ENCODE measurements around the gene ACYP2. TPM values are rescaled to one million over a fixed set of nuclear protein-coding genes. Genes with fewer than 3 reads are reported as not detected.

The ACYP2 gene
- total RNA-seq, 1 experiment from 2014 or later = 22.8 TPM

GRCh38 chr2:54077088-54077900 lies 38.1 kb upstream of the ACYP2 start:
- Histone ChIP-seq H3K27ac (ENCODE audit: low read length) (peak overlapping the region; percentile 38; the same call in 1 of the 2 replicates), H3K4me2 (ENCODE audit: low read depth, low read length, poor library complexity, severe bottlenecking) (peak overlapping the region; percentile 4)

GRCh38 chr2:54079331-54079730 lies 36.1 kb upstream of the ACYP2 start:
- Histone ChIP-seq H3K9me3 (ENCODE audit: low read length) (no peaks in the 10 kb centered on the region), H3K9me2 (replicated peaks; ENCODE audit: insufficient read depth, low read length) (no peaks in the 10 kb centered on the region), H3K4me3 (ENCODE audit: low read length) (no peak overlapping the region), H4K20me1 (ENCODE audit: insufficient read depth, low read depth, low read length) (no peaks in the 10 kb centered on the region), H3K36me3 (ENCODE audit: insufficient read depth, low read length) (no peaks in the 10 kb centered on the region), H3K79me2 (ENCODE audit: low read length) (no peaks in the 10 kb centered on the region), H2AFZ (ENCODE audit: low read length) (no peak overlapping the region), H3K4me1 (ENCODE audit: low read length) (peaks cover 18% of the 10 kb centered on the region), H3K4me2 (ENCODE audit: low read depth, low read length, poor library complexity, severe bottlenecking) (no peak overlapping the region), H3K27me3 (ENCODE audit: low read length) (no peaks in the 10 kb centered on the region), H3K9ac (ENCODE audit: low read length) (no peak overlapping the region), H3K27ac (ENCODE audit: low read length) (no peak overlapping the region)
- DNase-seq = no peak

More at GRCh38 chr2:54077088-54077900, 38.1 kb upstream of the ACYP2 start:
- peaks cover 18% of the 10 kb centered on the region for H3K4me1 ChIP-seq (ENCODE audit: low read length)
- H2AFZ ChIP-seq (ENCODE audit: low read length) = peak overlapping the region; percentile 30; the same call in 1 of the 2 replicates
- H4K20me1 ChIP-seq (ENCODE audit: insufficient read depth, low read depth, low read length) = no peaks in the 10 kb centered on the region
- H3K36me3 ChIP-seq (ENCODE audit: insufficient read depth, low read length) = no peaks in the 10 kb centered on the region
- H3K9ac ChIP-seq (ENCODE audit: low read length) = no peak overlapping the region
- no peaks in the 10 kb centered on the region for H3K79me2 ChIP-seq (ENCODE audit: low read length)
- no peaks in the 10 kb centered on the region for H3K9me2 ChIP-seq (replicated peaks; ENCODE audit: insufficient read depth, low read length)
- H3K27me3 ChIP-seq (ENCODE audit: low read length) = no peaks in the 10 kb centered on the region
- no peak for DNase-seq
- no peak overlapping the region for H3K4me3 ChIP-seq (ENCODE audit: low read length)
- no peaks in the 10 kb centered on the region for H3K9me3 ChIP-seq (ENCODE audit: low read length)

GRCh38 chr2:54081574-54081973 lies 33.8 kb upstream of the ACYP2 start:
- no peak for DNase-seq
- Histone ChIP-seq H3K4me1 (ENCODE audit: low read length) (peaks cover 30% of the 10 kb centered on the region), H3K9ac (ENCODE audit: low read length) (no peak overlapping the region), H3K27ac (ENCODE audit: low read length) (no peak overlapping the region), H3K36me3 (ENCODE audit: insufficient read depth, low read length) (no peaks in the 10 kb centered on the region), H3K9me2 (replicated peaks; ENCODE audit: insufficient read depth, low read length) (no peaks in the 10 kb centered on the region), H3K4me3 (ENCODE audit: low read length) (no peak overlapping the region), H3K9me3 (ENCODE audit: low read length) (no peaks in the 10 kb centered on the region), H4K20me1 (ENCODE audit: insufficient read depth, low read depth, low read length) (no peaks in the 10 kb centered on the region), H2AFZ (ENCODE audit: low read length) (no peak overlapping the region), H3K4me2 (ENCODE audit: low read depth, low read length, poor library complexity, severe bottlenecking) (no peak overlapping the region), H3K79me2 (ENCODE audit: low read length) (no peaks in the 10 kb centered on the region), H3K27me3 (ENCODE audit: low read length) (no peaks in the 10 kb centered on the region)

- Histone ChIP-seq H3K4me1 (ENCODE audit: low read length) (peaks cover 34% of the 10 kb centered on the region), H3K9ac (ENCODE audit: low read length) (no peak overlapping the region), H3K9me3 (ENCODE audit: low read length) (no peaks in the 10 kb centered on the region), H3K27me3 (ENCODE audit: low read length) (no peaks in the 10 kb centered on the region), H3K79me2 (ENCODE audit: low read length) (no peaks in the 10 kb centered on the region), H2AFZ (ENCODE audit: low read length) (no peak overlapping the region), H3K9me2 (replicated peaks; ENCODE audit: insufficient read depth, low read length) (no peaks in the 10 kb centered on the region), H4K20me1 (ENCODE audit: insufficient read depth, low read depth, low read length) (no peaks in the 10 kb centered on the region), H3K4me2 (ENCODE audit: low read depth, low read length, poor library complexity, severe bottlenecking) (no peak overlapping the region), H3K27ac (ENCODE audit: low read length) (no peak overlapping the region), H3K36me3 (ENCODE audit: insufficient read depth, low read length) (no peaks in the 10 kb centered on the region), H3K4me3 (ENCODE audit: low read length) (no peak overlapping the region)
- no peak for DNase-seq
These were observed 32.4 kb upstream of the ACYP2 start for GRCh38 chr2:54083021-54083420.

- Histone ChIP-seq H3K36me3 (ENCODE audit: insufficient read depth, low read length) (no peaks in the 10 kb centered on the region), H3K27me3 (ENCODE audit: low read length) (no peaks in the 10 kb centered on the region), H3K9me3 (ENCODE audit: low read length) (no peaks in the 10 kb centered on the region), H3K4me2 (ENCODE audit: low read depth, low read length, poor library complexity, severe bottlenecking) (no peak overlapping the region), H3K79me2 (ENCODE audit: low read length) (no peaks in the 10 kb centered on the region), H3K9me2 (replicated peaks; ENCODE audit: insufficient read depth, low read length) (no peaks in the 10 kb centered on the region), H2AFZ (ENCODE audit: low read length) (no peak overlapping the region), H3K4me1 (ENCODE audit: low read length) (peaks cover 38% of the 10 kb centered on the region), H3K9ac (ENCODE audit: low read length) (no peak overlapping the region), H4K20me1 (ENCODE audit: insufficient read depth, low read depth, low read length) (no peaks in the 10 kb centered on the region), H3K4me3 (ENCODE audit: low read length) (no peak overlapping the region), H3K27ac (ENCODE audit: low read length) (no peak overlapping the region)
- DNase-seq = no peak
These were observed 32.0 kb upstream of the ACYP2 start for GRCh38 chr2:54083445-54083844.

- DNase-seq = no peak
- Histone ChIP-seq H3K9ac (ENCODE audit: low read length) (no peak overlapping the region), H3K27me3 (ENCODE audit: low read length) (no peaks in the 10 kb centered on the region), H3K9me3 (ENCODE audit: low read length) (no peaks in the 10 kb centered on the region), H3K79me2 (ENCODE audit: low read length) (no peaks in the 10 kb centered on the region), H3K4me3 (ENCODE audit: low read length) (no peak overlapping the region), H4K20me1 (ENCODE audit: insufficient read depth, low read depth, low read length) (no peaks in the 10 kb centered on the region), H3K36me3 (ENCODE audit: insufficient read depth, low read length) (no peaks in the 10 kb centered on the region), H3K4me1 (ENCODE audit: low read length) (peaks cover 50% of the 10 kb centered on the region), H3K9me2 (replicated peaks; ENCODE audit: insufficient read depth, low read length) (no peaks in the 10 kb centered on the region), H3K4me2 (ENCODE audit: low read depth, low read length, poor library complexity, severe bottlenecking) (peak overlapping the region; percentile 37), H3K27ac (ENCODE audit: low read length) (peak overlapping the region; percentile 79; the same call in 1 of the 2 replicates), H2AFZ (ENCODE audit: low read length) (no peak overlapping the region)
These were observed 30.8 kb upstream of the ACYP2 start for GRCh38 chr2:54084600-54084999.

- Histone ChIP-seq H3K4me2 (ENCODE audit: low read depth, low read length, poor library complexity, severe bottlenecking) (peak overlapping the region; percentile 37), H3K27me3 (ENCODE audit: low read length) (no peaks in the 10 kb centered on the region), H3K4me1 (ENCODE audit: low read length) (peaks cover 55% of the 10 kb centered on the region), H3K9ac (ENCODE audit: low read length) (peak overlapping the region; percentile 12; the same call in 1 of the 2 replicates), H3K79me2 (ENCODE audit: low read length) (no peaks in the 10 kb centered on the region), H2AFZ (ENCODE audit: low read length) (peak overlapping the region; percentile 41; the same call in 1 of the 2 replicates), H4K20me1 (ENCODE audit: insufficient read depth, low read depth, low read length) (no peaks in the 10 kb centered on the region), H3K36me3 (ENCODE audit: insufficient read depth, low read length) (no peaks in the 10 kb centered on the region), H3K9me3 (ENCODE audit: low read length) (no peaks in the 10 kb centered on the region), H3K27ac (ENCODE audit: low read length) (peak overlapping the region; percentile 79), H3K9me2 (replicated peaks; ENCODE audit: insufficient read depth, low read length) (no peaks in the 10 kb centered on the region), H3K4me3 (ENCODE audit: low read length) (no peak overlapping the region)
- DNase-seq = peak; percentile 62
These were observed 30.3 kb upstream of the ACYP2 start for GRCh38 chr2:54085069-54085468.

GRCh38 chr2:54086157-54086556 lies 29.3 kb upstream of the ACYP2 start:
- H3K79me2 ChIP-seq (ENCODE audit: low read length) = no peaks in the 10 kb centered on the region
- H3K9ac ChIP-seq (ENCODE audit: low read length) = no peak overlapping the region
- H3K27me3 ChIP-seq (ENCODE audit: low read length) = no peaks in the 10 kb centered on the region
- H3K9me2 ChIP-seq (replicated peaks; ENCODE audit: insufficient read depth, low read length) = no peaks in the 10 kb centered on the region
- peak overlapping the region; percentile 79 for H3K27ac ChIP-seq (ENCODE audit: low read length)
- H4K20me1 ChIP-seq (ENCODE audit: insufficient read depth, low read depth, low read length) = no peaks in the 10 kb centered on the region
- peaks cover 64% of the 10 kb centered on the region for H3K4me1 ChIP-seq (ENCODE audit: low read length)
- H3K4me3 ChIP-seq (ENCODE audit: low read length) = no peak overlapping the region
- DNase-seq = no peak
- H3K9me3 ChIP-seq (ENCODE audit: low read length) = no peaks in the 10 kb centered on the region
- H3K36me3 ChIP-seq (ENCODE audit: insufficient read depth, low read length) = no peaks in the 10 kb centered on the region
- H2AFZ ChIP-seq (ENCODE audit: low read length) = no peak overlapping the region
- H3K4me2 ChIP-seq (ENCODE audit: low read depth, low read length, poor library complexity, severe bottlenecking) = no peak overlapping the region

All from Karpas-422 (cell line).